ENCODE measurements around the gene FOXA2. TPM values are rescaled to one million over a fixed set of nuclear protein-coding genes. Genes with fewer than 3 reads are reported as not detected.

The FOXA2 gene
- polyA plus RNA-seq, 1 experiment = not detected

DNA sequence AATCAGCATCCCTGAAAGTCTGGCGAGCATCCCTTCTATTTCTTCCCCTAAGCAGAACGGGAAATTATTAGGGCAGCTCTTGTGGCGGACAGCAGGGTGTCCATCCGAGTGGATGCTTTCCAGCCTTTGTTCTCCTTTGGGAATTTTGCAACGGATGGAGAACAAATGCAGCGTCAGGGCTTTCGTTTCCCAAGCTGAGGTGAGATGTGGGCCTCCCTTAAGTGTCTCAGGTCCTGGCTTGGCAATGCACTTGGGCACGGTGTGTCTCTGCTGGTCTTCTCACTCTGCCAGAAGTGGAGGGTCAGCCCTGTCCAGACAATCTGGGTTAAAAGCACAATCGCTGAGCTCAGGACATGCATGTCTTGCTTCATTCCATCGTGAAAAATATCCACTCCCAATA, 43.5 kb downstream of the FOXA2 start:
- TF ChIP-seq, protein P1, sequence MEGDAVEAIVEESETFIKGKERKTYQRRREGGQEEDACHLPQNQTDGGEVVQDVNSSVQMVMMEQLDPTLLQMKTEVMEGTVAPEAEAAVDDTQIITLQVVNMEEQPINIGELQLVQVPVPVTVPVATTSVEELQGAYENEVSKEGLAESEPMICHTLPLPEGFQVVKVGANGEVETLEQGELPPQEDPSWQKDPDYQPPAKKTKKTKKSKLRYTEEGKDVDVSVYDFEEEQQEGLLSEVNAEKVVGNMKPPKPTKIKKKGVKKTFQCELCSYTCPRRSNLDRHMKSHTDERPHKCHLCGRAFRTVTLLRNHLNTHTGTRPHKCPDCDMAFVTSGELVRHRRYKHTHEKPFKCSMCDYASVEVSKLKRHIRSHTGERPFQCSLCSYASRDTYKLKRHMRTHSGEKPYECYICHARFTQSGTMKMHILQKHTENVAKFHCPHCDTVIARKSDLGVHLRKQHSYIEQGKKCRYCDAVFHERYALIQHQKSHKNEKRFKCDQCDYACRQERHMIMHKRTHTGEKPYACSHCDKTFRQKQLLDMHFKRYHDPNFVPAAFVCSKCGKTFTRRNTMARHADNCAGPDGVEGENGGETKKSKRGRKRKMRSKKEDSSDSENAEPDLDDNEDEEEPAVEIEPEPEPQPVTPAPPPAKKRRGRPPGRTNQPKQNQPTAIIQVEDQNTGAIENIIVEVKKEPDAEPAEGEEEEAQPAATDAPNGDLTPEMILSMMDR (IDR thresholded peaks at IDR 0.05; ENCODE audit: low read depth, low read length) = no peak
- no peak overlapping the region for H3K27ac ChIP-seq (ENCODE audit: low read depth, low read length)
- POLR2A ChIA-PET = no interaction called here
- no peaks in the 10 kb centered on the region for H3K27me3 ChIP-seq (ENCODE audit: control insufficient read depth, insufficient read depth, low read length)
- H3K4me3 ChIP-seq (ENCODE audit: low read depth, low read length) = no peak overlapping the region
- H3K9me3 ChIP-seq (ENCODE audit: control insufficient read depth, insufficient read depth, low read length) = no peaks in the 10 kb centered on the region
- CTCF ChIA-PET = no interaction called here
- no peak for DNase-seq (ENCODE audit: low read depth, low spot score)

DNA sequence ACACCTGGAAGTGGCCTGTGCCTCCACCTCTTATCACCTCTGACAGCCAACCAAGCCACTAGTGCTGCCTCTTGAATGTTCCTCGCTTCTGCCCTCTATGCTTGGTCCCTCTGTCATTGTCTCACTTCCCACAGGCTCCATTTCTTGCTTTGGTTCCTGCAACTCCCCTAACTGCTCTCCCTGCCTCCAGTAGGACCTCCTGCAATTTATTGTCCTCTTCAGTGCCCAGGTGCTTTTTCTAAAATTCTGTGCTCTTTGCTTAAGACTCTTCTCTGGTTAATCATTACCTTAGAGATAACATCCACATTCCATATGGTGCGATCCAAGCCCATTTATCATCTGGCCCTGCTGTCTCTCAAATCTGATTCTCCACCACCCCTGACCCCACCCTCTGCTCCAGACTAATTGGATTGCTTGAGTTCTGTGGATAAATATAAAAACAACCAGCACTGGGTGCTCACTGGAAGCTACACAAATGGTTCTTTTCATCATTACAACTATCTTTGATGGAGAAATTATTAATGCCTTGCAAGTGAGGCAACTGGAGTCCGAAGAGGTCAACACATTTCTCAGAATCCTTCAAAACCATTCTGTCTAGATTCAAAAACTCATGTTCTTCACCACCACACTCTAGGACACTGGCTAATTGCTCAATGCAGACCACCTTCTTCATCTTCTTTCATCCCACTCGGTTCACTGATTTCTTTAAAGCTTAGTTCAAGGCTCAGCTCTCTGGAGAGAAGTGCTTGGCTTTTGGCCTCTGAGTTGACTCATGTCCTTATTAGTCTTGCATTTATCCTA, 47.2 kb downstream of the FOXA2 start:
- TF ChIP-seq, protein P1 (IDR thresholded peaks at IDR 0.05; ENCODE audit: low read depth, low read length) = no peak
- no peak for DNase-seq (ENCODE audit: low read depth, low spot score)
- CTCF ChIA-PET = no interaction called here

DNA sequence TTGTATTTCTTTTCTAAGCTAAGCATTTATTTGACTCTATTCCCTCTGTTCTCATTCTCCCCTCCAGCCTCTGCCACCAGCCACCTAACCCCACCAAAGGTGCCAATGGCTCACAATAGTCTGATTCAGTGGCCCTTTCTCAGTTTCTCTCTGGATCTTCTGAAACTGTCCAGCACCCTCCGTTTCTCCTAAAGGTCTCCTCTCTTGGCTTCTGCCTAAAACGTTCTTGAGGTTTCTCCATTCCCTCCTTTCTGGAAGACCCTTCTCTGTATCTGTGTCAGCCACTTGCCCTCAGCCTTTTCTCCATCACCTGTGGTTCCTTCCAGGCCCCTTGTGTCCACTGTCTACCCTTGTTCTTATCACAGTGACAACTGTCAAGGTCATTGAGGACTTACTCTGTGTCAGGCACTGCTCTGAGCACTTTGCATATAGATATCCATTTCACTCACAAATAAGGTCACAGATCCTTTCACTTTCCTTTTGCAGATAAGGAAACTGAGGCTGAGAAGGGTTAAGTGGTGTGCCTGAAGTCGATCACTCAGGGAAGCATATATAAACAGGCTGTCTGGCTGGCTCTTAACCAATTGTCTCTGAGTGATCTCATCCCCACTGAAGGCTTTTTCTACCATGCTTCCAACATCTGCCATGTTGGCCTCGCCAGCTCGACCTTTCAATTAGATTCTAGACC, 48.1 kb downstream of the FOXA2 start:
- no peak overlapping the region for H3K27ac ChIP-seq (ENCODE audit: low read depth, low read length)
- no peaks in the 10 kb centered on the region for H3K27me3 ChIP-seq (ENCODE audit: control insufficient read depth, insufficient read depth, low read length)
- CTCF ChIA-PET = interaction anchor here (0.6 kb wide), 1 partner anchor 52 kb away, joined by 3 read pairs; no protein-coding TSS in a partner anchor
- TF ChIP-seq, protein P1 (IDR thresholded peaks at IDR 0.05; ENCODE audit: low read depth, low read length) = no peak
- no peak for DNase-seq (ENCODE audit: low read depth, low spot score)
- POLR2A ChIA-PET = no interaction called here
- H3K9me3 ChIP-seq (ENCODE audit: control insufficient read depth, insufficient read depth, low read length) = no peaks in the 10 kb centered on the region
- H3K4me3 ChIP-seq (ENCODE audit: low read depth, low read length) = no peak overlapping the region

More for the DNA sequence above, 47.2 kb downstream of the FOXA2 start:
- H3K9me3 ChIP-seq (ENCODE audit: control insufficient read depth, insufficient read depth, low read length) = no peaks in the 10 kb centered on the region
- H3K27me3 ChIP-seq (ENCODE audit: control insufficient read depth, insufficient read depth, low read length) = no peaks in the 10 kb centered on the region
- H3K27ac ChIP-seq (ENCODE audit: low read depth, low read length) = no peak overlapping the region
- POLR2A ChIA-PET = no interaction called here
- no peak overlapping the region for H3K4me3 ChIP-seq (ENCODE audit: low read depth, low read length)

DNA sequence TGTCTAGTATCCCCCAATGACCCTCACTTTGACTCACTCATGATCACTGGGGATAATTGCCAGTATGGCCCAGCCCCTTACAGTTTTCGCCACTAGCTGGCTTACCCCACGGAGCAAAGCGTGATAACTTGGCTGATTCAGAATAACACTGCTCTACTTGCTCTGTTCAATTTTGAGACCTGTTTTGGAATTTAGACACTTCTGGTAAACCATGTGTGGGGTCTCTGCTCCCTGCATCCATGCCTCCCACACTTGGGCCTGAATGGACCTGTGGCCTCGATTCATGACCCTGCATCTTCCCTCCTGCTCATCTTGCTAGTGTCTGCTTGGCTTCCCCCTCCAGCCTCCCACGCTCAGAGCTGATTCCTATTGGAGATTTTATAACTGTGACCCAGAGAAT, 48.9 kb downstream of the FOXA2 start:
- Histone ChIP-seq H3K4me3 (ENCODE audit: low read depth, low read length) (no peak overlapping the region), H3K27me3 (ENCODE audit: control insufficient read depth, insufficient read depth, low read length) (no peaks in the 10 kb centered on the region), H3K27ac (ENCODE audit: low read depth, low read length) (no peak overlapping the region), H3K9me3 (ENCODE audit: control insufficient read depth, insufficient read depth, low read length) (no peaks in the 10 kb centered on the region)
- ChIA-PET POLR2A (no interaction called here), CTCF (interaction anchor here (0.6 kb wide), 1 partner anchor 52 kb away, joined by 3 read pairs; no protein-coding TSS in a partner anchor)
- no peak for DNase-seq (ENCODE audit: low read depth, low spot score)
- TF ChIP-seq, protein P1 (IDR thresholded peaks at IDR 0.05; ENCODE audit: low read depth, low read length) = no peak

Data from AG04450 (cell line).